GM21367 (cell line): ENCODE measurements around the gene CLCN1.
"Not testable (repeated sequence)": the region's sequence is repeated elsewhere in the genome, so short reads cannot be mapped to it uniquely, and the experiment has no call there.

Source experiments
- ATAC-seq: cut with Tn5 transposase; IDR thresholded peaks from one replicate; pipeline ENCODE4 v1.9.1; 2021; ENCODE audit not compliant: unreplicated experiment

CLCN1 gene

DNA sequence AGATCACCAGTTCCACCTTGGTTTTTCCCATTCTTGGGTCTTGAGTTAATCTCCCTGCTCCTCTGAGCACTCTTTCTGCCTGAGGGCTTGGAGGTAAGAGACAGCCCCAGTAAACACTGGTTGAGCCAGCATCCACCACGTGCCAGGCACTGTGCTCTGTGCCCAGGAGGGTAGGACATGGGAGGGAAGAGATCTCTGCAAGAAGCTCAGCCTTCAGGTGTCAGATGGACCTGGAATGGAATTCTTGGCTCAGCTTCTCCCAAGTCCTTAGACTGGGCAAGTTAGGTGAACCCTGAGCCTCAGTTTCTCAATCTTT is 67.7 kb downstream of the CLCN1 start:
- ATAC-seq, result no peak

GRCh38 chr7:143384148-143384547 is 68.2 kb downstream of the CLCN1 start:
- ATAC-seq, result no peak

- no peak for ATAC-seq
Measured at GRCh38 chr7:143384661-143385631, 69.0 kb downstream of the CLCN1 start.

DNA sequence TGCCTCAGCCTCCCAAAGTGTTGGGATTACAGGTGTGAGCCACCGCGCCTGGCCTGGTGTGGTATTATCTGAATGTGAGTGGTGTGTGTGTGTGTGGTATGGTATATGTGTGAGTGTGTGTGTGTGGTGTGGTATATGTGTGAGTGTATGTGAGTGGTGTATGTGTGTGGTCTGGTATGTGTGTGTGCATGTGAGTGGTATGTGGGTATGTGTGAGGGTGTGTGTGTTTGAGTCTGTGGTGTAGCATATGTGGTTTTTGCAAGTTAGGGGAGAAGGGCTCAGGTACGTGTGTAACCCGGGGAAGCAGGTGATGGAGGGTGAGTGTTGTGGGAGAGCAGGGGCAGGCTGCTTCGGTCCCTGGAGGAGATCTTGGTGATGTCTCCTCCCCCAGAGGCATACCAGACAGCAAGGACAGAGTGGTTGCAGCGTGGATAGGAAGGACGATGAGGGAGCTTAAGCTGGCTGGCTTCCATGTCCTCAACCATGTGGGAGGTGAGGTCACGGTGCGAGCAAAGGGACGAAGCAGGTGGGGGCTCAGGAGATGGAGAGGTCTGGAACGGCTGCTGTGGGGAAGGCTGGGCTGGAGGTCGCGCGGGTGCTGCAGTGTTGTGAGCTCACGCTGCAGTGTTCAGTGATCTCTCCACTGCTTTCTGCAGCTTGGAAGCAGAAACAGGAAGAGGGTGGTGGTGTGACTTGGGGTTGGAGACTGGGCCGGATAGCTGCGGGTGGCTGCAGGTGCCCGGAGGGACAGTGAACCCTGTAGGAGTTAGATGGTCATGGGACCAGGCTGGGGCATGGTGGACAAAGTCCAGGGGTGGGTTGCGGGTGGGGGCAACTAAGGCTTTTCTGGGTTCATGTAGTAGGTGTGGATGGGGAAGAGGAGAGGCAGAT is 70.2 kb downstream of the CLCN1 start:
- peak; percentile 46 for ATAC-seq

DNA sequence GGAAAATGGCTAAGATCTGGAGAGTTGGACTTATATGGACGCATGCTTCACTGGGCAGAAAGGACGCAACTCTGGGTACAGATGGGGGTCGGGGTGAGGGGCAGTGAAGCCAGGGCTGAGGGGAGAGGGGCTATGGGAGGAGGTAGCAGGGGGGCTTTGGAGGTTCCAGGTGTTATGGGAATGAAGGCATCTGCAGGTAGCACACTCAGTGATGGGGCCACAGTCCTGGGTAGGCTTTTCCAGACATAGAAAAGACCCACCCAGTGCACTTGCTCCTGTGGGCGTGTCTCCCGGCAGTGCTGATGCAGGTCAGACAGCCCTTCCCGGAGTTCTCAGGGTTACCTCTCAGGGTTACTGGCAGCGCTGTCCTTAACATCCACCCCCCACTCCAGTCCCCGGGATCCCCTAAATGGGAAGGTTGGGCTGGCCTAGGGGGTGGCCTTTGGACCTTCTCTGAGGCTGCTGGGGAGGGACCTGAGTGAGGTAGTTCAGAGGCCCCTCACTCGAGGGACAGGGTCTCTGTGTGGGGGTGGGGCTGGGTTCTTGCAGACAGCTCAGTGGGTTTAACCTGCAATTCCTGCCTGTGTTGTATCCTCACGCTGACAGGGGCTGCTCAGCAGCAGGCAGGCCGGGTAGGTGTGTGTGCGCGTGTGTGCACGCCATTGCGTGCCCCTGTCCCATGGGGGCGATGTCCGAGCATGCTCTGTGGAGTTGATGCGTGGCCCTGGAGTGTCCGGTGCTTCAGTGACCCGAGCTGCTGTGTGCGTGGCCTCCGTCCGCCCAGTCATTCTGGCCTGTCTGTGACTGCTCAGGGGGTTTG is 71.5 kb downstream of the CLCN1 start:
- ATAC-seq, result no peak

DNA sequence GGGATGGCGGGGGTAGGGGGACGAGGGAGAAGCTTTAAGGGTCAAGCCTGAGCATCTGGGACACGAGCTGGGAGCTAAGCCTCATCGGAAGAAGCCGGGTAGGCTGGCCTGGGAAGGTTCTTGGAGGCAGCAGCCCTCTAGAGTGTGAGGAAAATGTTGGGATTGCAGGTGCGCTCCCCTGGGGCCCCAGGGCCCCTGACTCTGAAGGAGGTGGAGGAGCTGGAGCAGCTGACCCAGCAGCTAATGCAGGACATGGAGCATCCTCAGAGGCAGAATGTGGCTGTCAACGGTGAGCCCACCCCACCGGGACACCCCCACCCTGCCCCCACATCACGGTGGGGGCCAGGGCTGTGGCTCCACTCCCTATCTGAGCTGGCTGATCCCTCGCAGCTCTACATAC is 72.1 kb downstream of the CLCN1 start:
- ATAC-seq, result no peak

GRCh38 chr7:143388491-143389101 is 72.7 kb downstream of the CLCN1 start:
- ATAC-seq, result no peak

DNA sequence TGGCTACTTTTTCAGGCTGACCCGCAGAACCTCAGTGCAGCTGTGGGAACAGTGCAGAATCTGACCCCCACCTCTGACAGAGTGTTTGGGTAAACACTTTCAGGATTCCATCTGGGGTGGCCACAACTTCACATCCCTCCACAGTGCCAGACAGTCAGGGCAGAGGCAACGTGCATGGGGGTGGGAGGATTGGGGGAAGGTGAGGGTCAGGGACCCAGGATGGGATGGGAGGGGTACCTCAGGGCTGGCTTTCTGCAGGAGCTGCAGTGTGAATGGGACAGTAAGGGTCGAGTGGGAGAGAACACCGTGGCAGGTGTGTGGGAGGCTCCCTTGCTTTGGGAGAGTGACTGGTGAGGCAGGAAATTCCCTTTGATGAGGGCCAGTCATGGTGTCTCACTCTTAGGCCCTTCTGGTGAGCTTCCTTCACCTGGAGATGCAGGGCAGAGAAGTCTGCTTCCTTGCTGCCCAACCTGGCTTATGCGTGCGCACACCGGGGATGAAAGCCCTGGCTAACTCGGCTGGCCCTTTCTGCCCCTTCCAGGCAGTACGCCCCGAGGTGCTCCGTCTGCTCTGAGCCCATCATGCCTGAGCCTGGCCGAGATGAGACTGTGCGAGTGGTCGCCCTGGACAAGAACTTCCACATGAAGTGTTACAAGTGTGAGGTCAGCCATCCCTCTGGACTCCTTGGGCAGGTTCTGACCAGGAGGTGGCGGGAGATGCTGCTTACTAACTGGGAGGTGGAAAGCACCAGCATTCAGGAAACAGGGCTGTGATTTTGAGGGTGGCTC is 73.6 kb downstream of the CLCN1 start:
- ATAC-seq, result no peak

GRCh38 chr7:143390104-143390772 is 74.3 kb downstream of the CLCN1 start:
- no peak for ATAC-seq

DNA sequence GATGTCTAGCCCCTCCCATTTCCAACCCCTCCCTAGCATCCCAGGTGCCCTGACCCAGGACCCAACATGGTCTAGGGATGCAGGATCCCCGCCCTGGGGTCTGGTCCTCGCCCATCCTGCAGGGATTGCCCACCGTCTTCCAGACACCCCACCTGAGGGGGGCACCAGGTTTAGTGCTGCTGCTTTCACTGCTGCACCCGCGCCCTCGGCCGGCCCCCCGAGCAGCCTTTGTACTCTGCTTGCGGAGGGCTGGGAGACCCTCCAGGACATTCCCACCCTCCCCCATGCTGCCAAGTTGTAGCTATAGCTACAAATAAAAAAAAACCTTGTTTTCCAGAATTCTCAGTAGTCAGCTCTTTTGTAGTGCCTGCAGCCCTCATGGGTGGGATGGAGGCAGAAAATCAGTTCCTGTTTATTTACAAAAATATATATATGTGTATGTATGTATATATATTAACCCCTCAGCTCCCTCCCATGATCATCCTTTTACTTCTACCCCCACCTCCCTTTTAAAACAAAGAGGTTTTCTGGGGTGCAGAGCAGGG is 74.9 kb downstream of the CLCN1 start:
- no peak for ATAC-seq

- no peak for ATAC-seq
Measured at GRCh38 chr7:143391462-143392404, 75.8 kb downstream of the CLCN1 start.

- ATAC-seq, result not testable (repeated sequence)
Measured at GRCh38 chr7:143392427-143392826, 76.5 kb downstream of the CLCN1 start.

GRCh38 chr7:143392875-143393266 is 77.0 kb downstream of the CLCN1 start:
- ATAC-seq, result no peak

DNA sequence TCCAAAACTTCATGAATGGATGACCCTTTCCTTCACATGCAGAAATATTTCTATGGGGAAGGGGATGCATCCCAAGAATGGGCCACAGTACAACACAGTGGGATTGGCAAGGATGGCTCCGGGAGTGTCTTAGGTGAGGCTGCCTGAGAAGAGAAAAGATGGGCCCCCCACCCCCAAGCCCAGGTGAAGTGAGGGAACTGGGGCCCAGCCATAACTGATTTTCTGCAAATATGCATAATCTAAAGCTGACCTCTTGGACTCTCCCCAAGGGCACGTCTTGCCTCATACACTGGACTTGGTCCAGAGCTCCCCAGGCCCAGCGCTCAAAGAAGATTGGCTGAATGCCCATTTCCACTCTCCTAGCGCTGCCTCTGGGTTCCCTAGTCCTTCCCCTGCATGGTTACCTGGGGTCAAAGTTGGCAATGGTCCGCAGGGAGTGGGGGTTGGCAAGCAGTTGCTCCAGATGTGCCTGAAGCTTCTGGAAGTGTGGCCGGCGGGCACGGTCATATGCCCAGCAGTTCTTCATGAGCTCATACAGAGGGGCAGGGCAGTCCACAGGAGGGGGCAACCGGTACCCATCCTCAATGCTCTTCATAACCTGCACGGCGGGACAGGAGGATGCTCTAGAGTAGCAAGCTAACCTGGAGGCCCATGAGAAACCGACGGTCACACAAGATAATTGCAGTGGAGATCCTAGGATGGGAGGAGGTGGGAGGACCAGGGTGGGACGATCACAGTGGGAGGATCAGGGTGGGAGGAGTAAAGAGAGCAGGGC is 77.5 kb downstream of the CLCN1 start:
- ATAC-seq, result no peak

DNA sequence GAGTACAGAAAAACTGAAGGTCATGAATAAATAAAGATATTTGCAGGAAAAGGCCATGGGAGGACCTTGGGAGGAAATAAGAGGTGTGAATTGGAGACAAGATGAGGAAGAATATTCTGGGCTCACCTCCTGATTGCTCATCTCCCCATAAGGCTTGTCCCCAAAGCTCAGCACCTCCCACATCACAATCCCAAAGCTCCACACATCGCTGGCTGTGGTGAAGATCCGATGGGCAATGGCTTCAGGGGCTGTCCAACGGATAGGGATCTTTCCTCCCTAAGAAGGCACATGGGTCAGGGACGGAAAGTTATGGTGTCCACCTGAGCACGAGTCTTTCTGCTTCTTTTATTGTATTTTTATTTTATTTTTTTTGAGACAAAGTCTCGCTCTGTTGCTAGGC is 78.2 kb downstream of the CLCN1 start:
- ATAC-seq, result no peak

- ATAC-seq, result no peak
Measured at GRCh38 chr7:143394777-143395176, 78.9 kb downstream of the CLCN1 start.
